NCI-H2107 treated with DMSO at 0.1 percent for 48 hours (cell line): ENCODE measurements around the gene CBX4.
A peak's percentile ranks its signal among the peaks of the same experiment; 100 is the strongest.

Experiments
- DNase-seq: peaks from one replicate; lab custom pipeline; 2025; ENCODE audit not compliant: unreplicated experiment; lab: John Stamatoyannopoulos, UW

Gene CBX4

DNA sequence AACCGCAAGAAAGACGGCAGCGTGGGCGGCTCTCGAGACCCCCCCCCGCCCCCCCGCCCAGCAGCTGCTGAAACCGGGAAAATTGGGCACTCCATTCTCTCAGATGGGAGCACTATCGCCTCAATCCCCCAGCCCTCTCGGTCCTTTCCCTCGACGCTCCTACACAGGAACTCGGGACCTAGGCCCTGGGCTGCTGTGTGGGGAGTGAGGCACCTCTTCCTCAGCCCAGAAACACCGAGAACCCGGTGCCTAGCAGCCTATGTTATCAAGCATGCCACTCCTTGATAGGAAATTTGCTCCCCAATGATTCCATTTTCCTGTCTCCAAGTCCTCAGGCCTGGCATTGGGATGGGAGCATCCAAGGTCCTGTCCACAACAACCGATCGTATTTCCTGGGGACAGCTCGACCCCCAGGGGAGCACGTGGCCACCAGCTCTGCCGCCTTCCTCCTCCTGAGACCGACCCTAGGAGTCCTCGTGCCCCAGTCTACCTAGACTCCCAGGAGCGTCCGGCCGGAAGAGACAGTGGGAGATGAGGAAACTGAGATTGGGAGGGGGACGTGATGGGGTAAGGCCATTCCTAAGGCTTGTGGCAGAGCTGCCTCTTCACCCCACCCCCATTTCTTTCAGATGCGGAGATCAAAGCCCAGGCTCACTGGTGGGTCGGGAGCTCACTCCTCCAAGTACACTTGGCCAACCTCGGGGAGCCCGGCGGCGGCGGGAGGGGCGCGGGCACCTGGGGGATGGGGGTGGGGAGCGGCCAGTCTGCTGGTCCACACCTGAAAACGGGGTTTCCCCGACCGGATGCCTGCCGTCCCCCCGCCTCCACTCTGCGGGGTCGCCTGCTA lies 24.9 kb downstream of the CBX4 start:
- DNase-seq, result no peak

GRCh38 chr17:79813297-79814126 lies 25.7 kb downstream of the CBX4 start:
- no peak for DNase-seq

DNA sequence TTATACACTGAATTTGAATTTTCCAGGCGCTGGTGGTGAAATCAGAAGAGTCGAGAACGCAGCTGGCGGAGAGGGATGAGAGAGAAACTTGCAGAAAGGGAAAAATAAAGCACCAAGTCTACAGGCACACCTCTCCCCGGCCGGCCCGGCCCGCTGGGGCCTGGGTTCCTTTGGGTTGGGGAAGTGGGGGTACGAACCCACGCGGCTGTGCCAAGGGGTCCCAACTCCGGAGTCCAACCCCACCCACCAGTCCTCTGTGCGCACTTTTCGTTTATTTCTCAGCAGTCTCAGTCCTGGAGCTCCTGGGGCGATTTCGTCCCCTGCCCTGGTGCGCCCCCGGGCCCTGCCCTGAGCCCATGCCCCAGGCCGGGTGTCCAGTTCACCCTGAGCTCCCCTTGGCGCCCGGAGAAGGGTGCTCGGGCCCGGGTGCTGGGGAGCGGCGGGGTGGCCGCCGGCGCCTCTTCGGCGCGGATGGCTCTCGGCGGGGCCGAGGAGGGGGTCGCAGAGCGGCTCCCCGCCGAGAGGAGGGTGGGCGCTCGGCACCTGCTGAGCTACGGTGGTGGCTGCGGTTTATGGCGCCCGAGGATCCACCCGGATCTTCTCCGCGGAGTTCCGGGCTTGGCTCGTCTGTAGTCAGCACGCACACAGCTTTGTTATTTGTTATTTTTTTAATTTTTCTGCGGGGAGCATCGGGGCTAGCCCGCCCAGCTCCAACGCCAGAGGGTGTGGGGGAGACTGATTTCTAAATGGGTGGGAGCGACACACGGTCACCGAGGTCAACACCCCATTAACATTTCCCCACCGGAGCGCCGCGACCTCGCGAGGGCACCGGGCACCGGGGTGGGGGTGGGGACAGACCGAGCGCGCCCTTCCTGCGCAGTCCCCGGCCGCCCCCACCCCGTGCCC lies 26.6 kb downstream of the CBX4 start:
- no peak for DNase-seq

DNA sequence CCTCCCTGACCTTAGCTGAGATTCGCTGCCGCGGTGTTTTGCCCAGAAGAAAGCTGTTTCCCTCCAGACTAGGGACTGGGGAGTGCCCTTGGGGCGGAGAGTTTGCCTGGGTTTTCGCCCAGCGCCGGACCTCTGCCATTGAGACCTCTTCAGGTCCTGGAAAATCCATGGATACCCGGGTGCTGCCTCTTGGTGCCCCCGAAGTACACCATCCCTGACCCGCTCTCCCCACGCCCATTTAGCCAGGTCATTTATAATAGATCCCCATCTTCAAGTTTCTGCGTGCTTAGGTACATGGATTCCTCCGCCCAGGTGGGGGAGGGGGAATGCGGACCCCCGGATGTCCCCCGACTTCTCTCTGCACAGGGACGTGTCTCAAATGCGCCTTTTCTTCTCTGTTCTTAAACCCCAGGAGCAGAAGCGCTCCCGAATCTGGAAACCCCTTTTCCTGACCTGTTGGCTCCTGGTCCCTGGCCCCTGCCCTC lies 27.3 kb downstream of the CBX4 start:
- DNase-seq, result no peak

DNA sequence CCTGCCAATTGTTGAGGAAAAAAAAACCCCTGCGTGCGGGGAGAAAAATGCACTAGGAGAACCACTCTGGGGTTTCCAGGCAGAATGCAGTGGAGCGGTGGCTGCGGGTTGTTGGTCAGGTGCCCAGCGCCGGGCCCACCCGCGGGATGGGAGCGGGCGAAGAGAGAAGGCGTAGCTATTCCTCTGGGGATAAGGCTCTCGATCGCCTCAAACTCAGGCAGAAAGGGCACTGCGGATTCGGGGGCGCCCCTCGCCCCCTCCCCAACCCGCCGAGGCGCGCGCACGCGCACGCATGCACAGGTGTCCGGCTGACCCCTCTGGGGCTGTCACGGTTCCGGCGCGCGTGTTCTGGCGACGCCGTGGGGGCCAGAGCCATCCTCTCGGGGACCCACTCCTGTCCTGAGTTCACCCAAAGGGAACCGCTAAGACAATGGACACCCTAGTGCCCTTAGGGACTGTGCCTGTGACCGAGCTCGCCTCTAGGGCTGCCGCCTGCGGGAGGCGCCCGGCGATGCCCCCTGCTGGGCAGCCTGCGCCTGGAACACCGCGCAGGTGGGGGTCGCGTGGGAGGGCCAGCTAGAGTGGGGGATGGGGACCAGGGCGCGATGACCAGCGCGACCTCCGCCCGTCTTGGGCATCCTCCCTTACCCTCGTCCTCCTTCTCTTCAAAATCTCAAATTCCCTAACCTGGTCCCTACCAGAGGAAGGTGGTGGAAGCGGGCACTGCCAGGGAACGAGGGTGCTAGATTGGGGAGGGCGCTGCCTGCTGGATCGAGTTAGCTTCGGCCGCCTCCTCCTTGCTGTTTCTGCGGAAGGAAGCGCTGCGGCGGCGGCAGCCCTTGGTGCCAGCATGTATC lies 28.0 kb downstream of the CBX4 start:
- DNase-seq, result peak; percentile 61

GRCh38 chr17:79810130-79811010 lies 28.9 kb downstream of the CBX4 start:
- DNase-seq, result peak; percentile 59

GRCh38 chr17:79809530-79810129 lies 29.6 kb downstream of the CBX4 start:
- DNase-seq, result peak; percentile 43

DNA sequence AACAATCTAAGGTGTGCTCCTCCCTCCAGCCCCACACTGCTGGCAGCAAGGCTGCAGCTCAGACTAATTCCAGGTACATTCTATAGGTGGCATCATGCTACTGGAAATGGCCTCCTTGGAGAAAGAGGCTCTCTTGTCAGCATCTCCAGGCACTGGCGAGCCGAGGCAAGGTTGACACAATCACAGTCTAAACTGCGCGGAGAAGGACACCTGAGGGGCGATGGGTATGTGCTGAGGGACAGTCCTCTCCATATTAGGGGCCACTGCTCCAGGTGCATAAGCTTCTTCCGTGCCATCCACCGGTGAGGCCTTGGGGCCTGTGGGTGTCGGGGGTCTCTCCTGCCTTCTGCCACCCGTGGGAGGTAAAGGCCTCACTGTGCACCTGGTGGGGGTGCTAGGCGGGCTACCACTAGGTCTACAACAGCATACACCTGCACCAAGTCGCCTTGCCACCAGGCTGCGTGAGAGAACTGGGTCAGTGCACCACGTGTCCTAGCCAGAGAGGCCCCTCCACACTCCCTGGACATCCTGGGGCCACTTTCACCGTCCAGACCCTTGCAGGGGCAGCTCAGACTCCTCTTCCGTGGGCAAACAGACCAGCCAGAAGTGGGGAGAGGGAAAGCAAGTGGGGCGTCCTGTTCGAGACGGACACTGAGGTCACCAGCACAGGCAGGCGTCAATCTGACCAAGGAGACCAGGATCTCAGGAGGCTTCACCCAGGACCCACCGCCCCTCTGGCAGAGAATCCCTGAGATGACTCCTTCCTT lies 30.3 kb downstream of the CBX4 start:
- peak; percentile 70 for DNase-seq

DNA sequence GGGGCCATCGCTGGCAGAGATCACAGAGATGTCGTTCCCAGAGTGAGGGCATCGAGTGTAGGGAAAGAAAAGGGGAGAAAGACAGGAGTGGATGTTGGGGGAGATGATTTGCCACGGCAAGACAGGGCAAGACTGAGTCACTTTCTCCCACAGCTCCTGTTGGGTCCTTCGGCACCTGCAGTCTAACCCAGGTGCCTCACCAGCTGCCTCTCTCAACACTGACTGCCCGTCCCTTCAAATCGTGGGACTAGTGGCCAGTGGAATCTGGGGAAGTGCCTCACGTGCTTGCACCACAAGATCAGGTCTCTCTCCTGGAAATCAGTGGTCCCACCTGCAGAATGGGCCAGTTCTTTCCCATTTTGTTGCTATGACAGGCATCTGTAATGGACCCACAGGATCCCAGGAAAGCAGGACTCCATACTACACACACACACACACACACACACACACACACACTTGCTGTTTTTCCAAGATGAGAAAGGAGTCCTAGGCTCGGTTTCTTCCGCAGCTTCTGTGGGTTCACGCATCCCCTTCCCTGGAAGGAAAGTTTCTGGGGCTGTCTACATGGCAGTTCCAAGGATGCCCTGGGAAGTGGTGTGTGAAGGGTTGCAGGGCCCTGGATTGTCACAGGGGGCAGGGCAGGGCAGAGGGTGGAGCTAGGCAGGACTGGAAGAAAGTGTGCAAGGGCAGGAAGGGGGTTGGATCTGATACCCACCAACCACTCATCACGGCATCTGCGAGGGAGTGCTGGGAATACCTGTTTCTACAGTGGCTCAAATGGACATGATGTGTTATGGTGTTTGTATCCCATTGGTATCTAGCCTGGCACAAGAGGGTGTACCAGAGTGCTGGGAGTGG lies 32.1 kb downstream of the CBX4 start:
- no peak for DNase-seq

GRCh38 chr17:79806446-79806760 lies 32.8 kb downstream of the CBX4 start:
- DNase-seq, result no peak

GRCh38 chr17:79804856-79805696 lies 34.2 kb downstream of the CBX4 start:
- no peak for DNase-seq

DNA sequence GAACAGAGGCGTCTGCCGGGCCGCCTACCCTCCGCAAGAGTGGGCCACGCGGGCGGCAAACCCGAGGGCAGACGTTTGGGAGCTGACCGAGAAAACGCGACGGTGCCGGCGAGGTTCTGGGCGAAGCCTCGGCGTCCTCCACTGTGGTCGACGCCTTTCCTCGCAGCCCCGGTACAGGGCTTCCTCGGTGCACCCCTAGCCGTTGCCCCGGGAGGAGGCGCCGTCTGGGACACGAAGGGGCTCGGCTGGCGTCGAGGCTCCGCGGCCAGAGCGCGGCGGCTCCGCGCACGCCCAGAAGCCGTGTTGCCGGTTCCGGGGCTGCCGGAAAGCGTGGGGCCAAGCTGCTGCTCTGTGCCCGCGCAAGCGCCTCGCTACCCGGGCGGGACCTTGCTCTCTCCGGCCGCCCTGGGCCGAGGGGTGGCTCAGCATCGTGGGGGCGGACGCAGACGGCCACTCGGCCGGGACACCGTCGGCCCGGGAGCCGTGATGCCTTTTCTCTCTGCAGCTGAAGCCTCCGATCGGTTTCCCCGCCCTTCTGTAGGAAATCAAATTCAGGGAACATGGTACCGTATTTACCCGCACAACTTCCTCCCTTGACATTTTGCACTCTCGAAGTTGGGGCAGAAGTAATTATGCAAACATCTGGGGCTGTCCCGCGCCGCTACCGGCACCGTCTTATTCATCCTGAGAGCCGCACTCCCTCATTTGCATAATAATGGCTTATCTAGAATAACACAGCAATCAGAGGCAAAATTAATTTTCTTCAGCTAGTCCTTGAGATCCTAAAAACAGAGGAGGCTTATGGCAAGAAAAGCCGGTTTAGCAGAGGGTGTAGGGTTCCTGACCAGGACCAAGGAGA lies 35.0 kb downstream of the CBX4 start:
- DNase-seq, result no peak

DNA sequence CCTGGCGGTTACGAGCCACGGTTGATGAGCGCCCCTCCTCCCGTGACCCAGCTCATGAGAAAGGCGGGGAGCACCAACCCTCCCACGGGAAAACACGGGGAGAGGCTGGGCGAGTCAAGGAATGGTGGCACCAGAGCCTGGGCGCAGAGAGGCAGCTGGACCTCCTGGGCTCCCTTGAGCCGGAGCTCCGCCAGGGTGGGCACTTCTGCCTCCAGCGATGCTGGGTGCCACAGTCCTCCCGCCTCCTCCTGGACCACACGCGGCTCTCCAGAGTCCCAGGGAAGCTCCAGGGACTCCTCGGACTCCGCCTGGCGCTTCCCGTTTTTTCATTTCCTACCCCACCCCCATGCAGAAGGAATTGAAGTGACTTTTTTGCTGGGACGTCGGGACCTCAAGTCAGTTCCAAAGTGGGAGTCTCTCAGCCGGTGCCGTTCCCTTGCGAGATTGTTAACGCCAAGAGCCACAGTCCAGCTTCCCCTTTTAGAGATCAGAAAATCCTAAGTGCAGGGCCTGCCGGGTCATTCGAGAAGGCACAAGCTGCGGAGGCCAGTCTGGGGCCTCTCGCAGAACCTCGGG lies 35.7 kb downstream of the CBX4 start:
- DNase-seq, result no peak

DNA sequence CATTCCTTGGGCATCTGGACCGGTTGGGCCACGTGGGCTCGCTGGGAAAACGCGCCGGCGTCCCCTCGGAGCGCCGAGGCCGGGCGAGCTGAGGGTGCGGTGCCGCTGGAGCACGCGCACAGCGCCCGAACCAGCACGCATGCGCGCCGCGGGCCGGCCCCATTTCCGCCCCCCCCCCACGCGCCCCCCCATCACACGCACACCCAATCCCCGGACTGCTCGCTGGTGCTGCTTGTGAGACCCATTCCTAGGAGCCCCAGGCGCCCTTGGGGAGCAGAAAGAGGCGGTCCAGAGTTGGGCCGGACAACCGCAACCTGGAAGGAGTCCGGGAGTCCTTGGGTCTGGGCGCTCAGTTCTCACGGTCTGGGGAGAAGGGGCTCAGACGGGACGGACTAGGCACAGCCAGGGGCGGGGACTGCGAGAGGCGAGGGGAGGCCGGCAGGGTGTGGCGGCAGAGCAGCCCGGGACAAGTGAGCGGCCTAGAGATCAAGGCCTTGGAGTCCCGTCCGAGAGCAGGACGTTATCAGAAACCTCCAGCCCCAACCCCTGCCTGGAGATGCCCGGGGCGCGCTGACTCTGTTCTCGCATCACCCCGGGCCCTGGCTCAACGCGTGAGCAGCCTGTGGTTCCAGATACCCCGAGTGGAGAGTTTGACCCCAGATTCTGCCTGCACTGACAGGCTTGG lies 36.4 kb downstream of the CBX4 start:
- DNase-seq, result no peak
